Esophagus muscularis mucosa (tissue), 4 donors: ENCODE results near the gene ZBTB4. TPM values are rescaled to one million over a fixed set of nuclear protein-coding genes. Genes with fewer than 3 reads are reported as not detected.

Experiments
- DNase-seq: peaks from one replicate; pipeline ENCODE4 v3.0.0-alpha.2; 2017; ENCODE audit errors: extremely low spot score
- H3K27ac ChIP-seq, 4 donors: fragments of 200-600 bp; sonication (generic); replicated peaks in 1 of 4; 1 replicate in 3 of 4; 2 replicates in 1 of 4; pipeline ENCODE4 v1.5.1; 2016 to 2019; ENCODE audit warnings: mild to moderate bottlenecking in 1 of 4
- H3K27me3 ChIP-seq, 4 donors: fragments of 200-600 bp; sonication (generic); one replicate each; pipeline versions ENCODE4 v1.5.1 to v1.6.0; 2016 to 2019
- H3K36me3 ChIP-seq, 4 donors: fragments of 200-600 bp; sonication (generic); one replicate each; pipeline ENCODE4 v1.5.1; 2016 to 2019
- H3K4me1 ChIP-seq, 4 donors: fragments of 200-600 bp; sonication (generic); one replicate each; pipeline ENCODE4 v1.5.1; 2016 to 2019
- H3K4me3 ChIP-seq, 4 donors: fragments of 200-600 bp; sonication (generic); 1 replicate in 2 of 4; 2 replicates in 2 of 4; pipeline ENCODE4 v1.5.1; 2016 to 2019; ENCODE audit warnings: mild to moderate bottlenecking in 4 of 4, moderate library complexity in 1 of 4
- H3K9me3 ChIP-seq, 4 donors: fragments of 200-600 bp; sonication (generic); 1 replicate in 3 of 4; 2 replicates in 1 of 4; pipeline ENCODE4 v1.5.1; 2016 to 2019
- EP300 ChIP-seq: sonication (generic); formaldehyde crosslinking; IDR thresholded peaks from one replicate; pipeline ENCODE4 v1.6.1; 2017; ENCODE audit warnings: antibody characterized with exemption
- POLR2A ChIP-seq: fragments of 450-650 bp; IDR thresholded peaks from one replicate; pipeline ENCODE4 v1.6.1; 2017; ENCODE audit warnings: antibody characterized with exemption, moderate library complexity, mild to moderate bottlenecking, low read depth
- POLR2AphosphoS5 ChIP-seq, 2 donors: sonication (generic); formaldehyde crosslinking; IDR thresholded peaks; one replicate each; pipeline ENCODE4 v1.6.1; 2017; ENCODE audit warnings: antibody characterized with exemption in 2 of 2
- WGBS: methylation state at CpG from one replicate; pipeline ENCODE4 v1.1.5; 2018; 5-methylcytosine and 5-hydroxymethylcytosine counted together
- intact Hi-C: fragments of 100-400 bp; cut with DNase I; formaldehyde crosslinking; loops from one replicate; pipeline ENCODE4 v1.15.1; 2023
- total RNA-seq, 4 donors: library from RNA; depleted of rRNA; stranded (reverse); fragments of >200 nt; gene quantifications; one replicate each; pipeline versions ENCODE4 v1.1.0 to v1.2.1, GENCODE V29; 2016
- TF ChIP-seq, protein P1 (sequence below), 3 experiments: fragments of 200-600 bp in 2 of 3; fragments of 450-650 bp in 1 of 3; sonication (generic) in 2 of 3; IDR thresholded peaks; one replicate each; pipeline ENCODE4 v1.5.1; 2017 to 2019; ENCODE audit warnings: antibody characterized with exemption in 3 of 3, mild to moderate bottlenecking in 2 of 3, moderate library complexity in 1 of 3

The ZBTB4 gene
- total RNA-seq, 4 donors from 2014 or later: 57.5 to 113 (median 87.7) TPM

DNA sequence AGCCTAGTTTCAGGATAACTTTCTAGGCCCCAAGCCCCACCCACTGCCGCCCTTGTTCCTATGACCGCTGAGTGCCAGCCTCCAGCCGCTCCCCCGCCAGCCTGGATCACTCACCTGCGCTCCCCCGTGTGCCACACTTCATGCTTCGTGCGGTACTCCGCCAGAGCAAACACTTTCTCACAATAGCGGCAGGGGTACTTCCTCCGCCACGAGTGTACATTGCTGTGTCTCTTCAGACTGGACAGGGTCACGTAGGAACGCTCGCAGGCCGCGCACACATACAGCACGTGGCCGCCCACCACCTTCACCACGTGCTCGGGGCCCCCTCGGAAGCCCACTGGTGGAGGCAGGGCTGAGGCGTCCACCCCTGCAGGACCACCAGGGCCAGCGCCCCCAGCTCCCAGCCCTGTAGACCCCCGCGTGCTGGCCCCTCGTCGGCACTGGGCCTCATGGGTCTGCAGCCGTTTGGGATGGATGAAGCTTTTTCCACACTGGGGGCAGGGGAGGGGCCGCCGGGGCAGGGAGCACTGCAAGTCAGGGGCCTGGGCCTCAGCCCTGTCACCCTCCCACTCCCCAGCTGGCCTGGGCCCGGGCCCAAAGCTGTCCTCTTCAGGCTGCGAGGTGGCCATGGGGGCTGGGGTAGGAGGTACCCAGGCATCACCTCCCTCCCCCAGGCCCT lies 13.7 kb downstream of the ZBTB4 start:
- TF ChIP-seq POLR2A: no peak
- TF ChIP-seq, protein P1, sequence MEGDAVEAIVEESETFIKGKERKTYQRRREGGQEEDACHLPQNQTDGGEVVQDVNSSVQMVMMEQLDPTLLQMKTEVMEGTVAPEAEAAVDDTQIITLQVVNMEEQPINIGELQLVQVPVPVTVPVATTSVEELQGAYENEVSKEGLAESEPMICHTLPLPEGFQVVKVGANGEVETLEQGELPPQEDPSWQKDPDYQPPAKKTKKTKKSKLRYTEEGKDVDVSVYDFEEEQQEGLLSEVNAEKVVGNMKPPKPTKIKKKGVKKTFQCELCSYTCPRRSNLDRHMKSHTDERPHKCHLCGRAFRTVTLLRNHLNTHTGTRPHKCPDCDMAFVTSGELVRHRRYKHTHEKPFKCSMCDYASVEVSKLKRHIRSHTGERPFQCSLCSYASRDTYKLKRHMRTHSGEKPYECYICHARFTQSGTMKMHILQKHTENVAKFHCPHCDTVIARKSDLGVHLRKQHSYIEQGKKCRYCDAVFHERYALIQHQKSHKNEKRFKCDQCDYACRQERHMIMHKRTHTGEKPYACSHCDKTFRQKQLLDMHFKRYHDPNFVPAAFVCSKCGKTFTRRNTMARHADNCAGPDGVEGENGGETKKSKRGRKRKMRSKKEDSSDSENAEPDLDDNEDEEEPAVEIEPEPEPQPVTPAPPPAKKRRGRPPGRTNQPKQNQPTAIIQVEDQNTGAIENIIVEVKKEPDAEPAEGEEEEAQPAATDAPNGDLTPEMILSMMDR (IDR thresholded peaks at IDR 0.05): no peak
- no peak for TF ChIP-seq EP300
- no peak for TF ChIP-seq POLR2AphosphoS5 (IDR thresholded peaks at IDR 0.05)
- intact Hi-C loops: no loop called here
- Histone ChIP-seq H3K9me3 (no peaks in the 10 kb centered on the region), H3K36me3 (peaks cover 26 to 71% (median 52%) of the 10 kb centered on the region in 4 donors), H3K4me3 (no peak overlapping the region), H3K4me1 (peaks cover 39 to 58% (median 55%) of the 10 kb centered on the region in 4 donors), H3K27ac (peak overlapping the region; percentile 43 to 71 (median 64)), H3K27me3 (no peaks in the 10 kb centered on the region)
- WGBS: 95% methylated on average over 24 of the region's 33 CpGs
- no peak for DNase-seq

DNA sequence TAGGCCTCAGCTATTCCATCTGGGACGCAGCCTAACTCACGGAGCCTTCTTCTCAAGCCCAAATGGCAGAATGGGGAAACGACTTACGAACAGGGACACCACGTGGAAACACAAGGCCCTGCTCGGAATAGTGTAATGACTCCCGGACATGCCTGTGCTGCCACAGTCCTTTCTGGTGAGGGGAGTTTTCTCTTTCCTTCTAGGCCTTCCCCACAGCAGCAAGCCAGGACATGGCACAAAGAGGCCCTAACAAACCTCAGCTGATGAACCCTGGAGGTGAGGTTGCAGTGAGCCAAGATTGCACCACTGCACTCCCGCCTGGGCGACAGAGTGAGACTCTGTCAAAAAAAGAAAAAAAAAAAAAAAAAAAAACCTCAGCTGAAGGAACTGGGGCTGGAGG lies 15.3 kb downstream of the ZBTB4 start:
- no peak overlapping the region for H3K27ac ChIP-seq
- H3K4me1 ChIP-seq: peaks cover 27 to 43% (median 39%) of the 10 kb centered on the region in 4 donors
- TF ChIP-seq POLR2A (no peak), POLR2AphosphoS5 (IDR thresholded peaks at IDR 0.05) (no peak), EP300 (no peak)
- TF ChIP-seq, protein P1 (IDR thresholded peaks at IDR 0.05): no peak
- intact Hi-C loops: no loop called here
- H3K4me3 ChIP-seq: no peak overlapping the region
- H3K36me3 ChIP-seq: peaks cover 26 to 71% (median 52%) of the 10 kb centered on the region in 4 donors
- H3K9me3 ChIP-seq: no peaks in the 10 kb centered on the region
- no peak for DNase-seq
- no peaks in the 10 kb centered on the region for H3K27me3 ChIP-seq
- 84% methylated on average over 9 of the region's 9 CpGs for WGBS

DNA sequence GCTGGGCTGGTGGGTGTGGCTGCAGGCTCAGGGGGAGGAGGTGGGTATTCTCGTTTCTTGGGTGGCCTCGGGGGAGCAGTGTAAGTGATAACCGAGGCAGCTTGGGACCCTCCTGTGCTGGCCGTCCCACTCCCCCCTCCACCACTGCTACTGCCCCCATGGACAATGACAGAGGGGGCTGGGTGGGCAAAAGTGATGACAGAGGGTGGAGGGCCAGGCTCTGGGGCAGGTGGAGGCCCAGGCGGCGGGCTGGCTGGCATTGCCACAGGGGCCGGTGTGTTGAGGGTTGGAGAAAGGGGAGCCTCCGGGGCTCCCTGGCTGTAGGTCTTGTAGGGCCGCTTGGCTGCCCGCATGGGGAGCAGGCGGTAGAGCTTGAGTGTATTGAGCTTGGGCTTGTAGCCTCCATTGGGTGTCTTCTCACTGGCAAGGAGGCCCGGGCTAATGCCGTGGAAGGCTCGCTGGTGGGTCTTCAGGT lies 16.0 kb downstream of the ZBTB4 start:
- TF ChIP-seq POLR2AphosphoS5 (IDR thresholded peaks at IDR 0.05) (no peak), POLR2A (no peak), EP300 (no peak)
- TF ChIP-seq, protein P1 (IDR thresholded peaks at IDR 0.05): no peak
- intact Hi-C loops: no loop called here
- Histone ChIP-seq H3K4me3 (no peak overlapping the region), H3K27ac (no peak overlapping the region), H3K9me3 (no peaks in the 10 kb centered on the region), H3K4me1 (peaks cover 25 to 36% (median 32%) of the 10 kb centered on the region in 4 donors), H3K36me3 (peaks cover 26 to 67% (median 52%) of the 10 kb centered on the region in 4 donors), H3K27me3 (no peaks in the 10 kb centered on the region)
- DNase-seq: no peak
- 72% methylated on average over 3 of the region's 14 CpGs for WGBS

DNA sequence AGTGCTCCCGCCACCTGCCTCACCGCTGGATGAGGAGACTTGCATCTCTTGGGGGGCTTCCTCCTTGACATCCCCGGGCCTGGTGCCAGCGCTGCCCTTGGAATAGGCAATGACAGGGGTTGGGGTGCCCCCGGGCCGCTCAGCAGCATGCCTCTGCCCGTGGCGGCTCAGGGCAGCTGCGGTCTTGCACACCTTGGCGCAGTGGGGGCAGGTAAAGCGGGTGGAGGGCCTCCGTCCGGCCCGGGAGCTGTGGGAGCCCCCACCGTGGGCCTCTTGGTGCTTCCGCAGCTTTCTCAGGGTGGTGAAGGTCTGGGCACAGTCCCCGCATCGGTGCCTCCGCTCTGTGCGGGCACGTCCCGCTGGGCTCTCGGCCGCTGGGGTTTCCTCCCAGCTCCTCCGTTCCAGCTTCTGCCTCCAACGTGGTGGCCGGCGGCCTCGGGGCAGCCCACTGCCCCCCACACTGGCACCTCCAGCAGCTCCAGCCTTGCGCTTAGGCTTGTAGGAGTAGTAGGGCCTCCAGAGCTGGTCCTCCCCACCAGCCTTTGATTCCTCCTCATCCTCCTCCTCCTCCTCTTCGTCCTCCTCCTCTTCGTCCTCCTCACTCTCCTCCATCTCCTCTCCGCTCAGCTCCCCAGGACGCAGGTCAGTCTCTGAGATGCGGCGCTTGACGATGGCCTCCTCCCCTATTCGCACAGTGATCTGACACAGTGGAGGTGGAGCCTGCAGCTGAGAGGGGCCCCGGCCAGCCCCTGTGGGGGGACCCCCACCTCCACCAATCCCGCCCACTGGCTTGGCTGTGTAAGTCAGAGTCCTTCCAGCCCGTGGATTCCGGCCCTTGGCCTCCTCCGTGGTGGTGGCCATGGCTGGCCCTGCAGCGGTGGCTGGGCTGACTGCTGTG lies 16.7 kb downstream of the ZBTB4 start:
- no peak overlapping the region for H3K27ac ChIP-seq

More for the DNA sequence above, 16.7 kb downstream of the ZBTB4 start:
- WGBS: 89% methylated on average over 42 of the region's 44 CpGs
- Histone ChIP-seq H3K4me1 (peaks cover 21 to 30% (median 25%) of the 10 kb centered on the region in 4 donors), H3K9me3 (no peaks in the 10 kb centered on the region), H3K4me3 (no peak overlapping the region), H3K27me3 (no peaks in the 10 kb centered on the region), H3K36me3 (peaks cover 26 to 60% (median 52%) of the 10 kb centered on the region in 4 donors)
- TF ChIP-seq, protein P1 (IDR thresholded peaks at IDR 0.05): no peak
- TF ChIP-seq EP300: no peak
- TF ChIP-seq POLR2A: no peak
- TF ChIP-seq POLR2AphosphoS5 (IDR thresholded peaks at IDR 0.05): no peak
- DNase-seq: no peak
- intact Hi-C loops: no loop called here
